SK-N-SH treated with all-trans-retinoic acid at 6 μM for 48 hours (cell line): ENCODE measurements around the gene GHRL.
"Not testable (repeated sequence)": the region's sequence is repeated elsewhere in the genome, so short reads cannot be mapped to it uniquely, and the experiment has no call there.

Experiments
- ARNTL ChIP-seq: fragments of 450-650 bp; formaldehyde crosslinking; IDR thresholded peaks from 2 replicates; pipeline ENCODE4 v1.5.0; 2020; ENCODE audit warnings: low read depth, mild to moderate bottlenecking, moderate library complexity, borderline replicate concordance
- BACH2 ChIP-seq: fragments of 250-450 bp; sonication (Bioruptor Pico); IDR thresholded peaks from 2 replicates; pipeline ENCODE4 v1.9.0; 2021; ENCODE audit warnings: mild to moderate bottlenecking, borderline replicate concordance
- GLIS3 ChIP-seq: fragments of 250-450 bp; sonication (Bioruptor Pico); IDR thresholded peaks from 2 replicates; pipeline ENCODE4 v1.5.0; 2020; ENCODE audit warnings: mild to moderate bottlenecking, moderate library complexity
- ISL1 ChIP-seq: fragments of 250-450 bp; sonication (Bioruptor Pico); IDR thresholded peaks from 2 replicates; pipeline ENCODE4 v2.1.2; 2022; ENCODE audit warnings: mild to moderate bottlenecking, moderate library complexity
- OSR1 ChIP-seq: fragments of 250-450 bp; sonication (Bioruptor Pico); IDR thresholded peaks from 2 replicates; pipeline ENCODE4 v1.8.0; 2022; ENCODE audit warnings: moderate library complexity, mild to moderate bottlenecking, inconsistent platforms
- PATZ1 ChIP-seq: fragments of 250-450 bp; sonication (Bioruptor Pico); IDR thresholded peaks from 2 replicates; pipeline ENCODE4 v1.8.0; 2020; ENCODE audit warnings: mild to moderate bottlenecking, moderate library complexity, borderline replicate concordance
- POU6F1 ChIP-seq: fragments of 250-450 bp; sonication (Bioruptor Pico); IDR thresholded peaks from 2 replicates; pipeline ENCODE4 v1.8.0; 2021; ENCODE audit warnings: low read depth, mild to moderate bottlenecking, moderate library complexity, borderline replicate concordance
- PPARA ChIP-seq: fragments of 250-450 bp; sonication (Bioruptor Pico); IDR thresholded peaks from 2 replicates; pipeline ENCODE4 v1.5.0; 2020; ENCODE audit warnings: mild to moderate bottlenecking, borderline replicate concordance
- RARB ChIP-seq: fragments of 250-450 bp; sonication (Bioruptor Pico); IDR thresholded peaks from 2 replicates; pipeline ENCODE4 v1.8.0; 2021; ENCODE audit warnings: mild to moderate bottlenecking, moderate library complexity
- TCF4 ChIP-seq: fragments of 250-450 bp; sonication (Bioruptor Pico); IDR thresholded peaks from 2 replicates; pipeline ENCODE4 v1.8.0; 2021; ENCODE audit warnings: mild to moderate bottlenecking, moderate library complexity, borderline replicate concordance
- TSHZ2 ChIP-seq: fragments of 250-450 bp; sonication (Bioruptor Pico); IDR thresholded peaks from 2 replicates; pipeline ENCODE4 v1.5.0; 2020; ENCODE audit warnings: mild to moderate bottlenecking, moderate library complexity

- not testable (repeated sequence) for TF ChIP-seq BACH2 (CRISPR knock-in tag); PATZ1 (CRISPR knock-in tag); GLIS3 (CRISPR knock-in tag); ISL1 (CRISPR knock-in tag); POU6F1 (CRISPR knock-in tag); ARNTL (CRISPR knock-in tag); OSR1 (CRISPR knock-in tag); PPARA; TCF4; TSHZ2; RARB (CRISPR knock-in tag)
Observed at GRCh38 chr3:10266936-10267335, 25.8 kb downstream of the GHRL start.
